COLO668 (cell line): ENCODE data around the gene APBA2.

Source experiments
- DNase-seq: peaks from one replicate; lab custom pipeline; 2025; ENCODE audit not compliant: unreplicated experiment; lab: John Stamatoyannopoulos, UW

Gene APBA2

GRCh38 chr15:28895146-28895545 is 9.4 kb downstream of the APBA2 start:
- DNase-seq, result no peak

- no peak for DNase-seq
Measured at GRCh38 chr15:28895566-28895965, 9.8 kb downstream of the APBA2 start.

- no peak for DNase-seq
Measured at GRCh38 chr15:28896951-28897350, 11.2 kb downstream of the APBA2 start.

GRCh38 chr15:28897861-28898585 is 12.2 kb downstream of the APBA2 start:
- DNase-seq, result no peak

GRCh38 chr15:28899061-28899738 is 13.4 kb downstream of the APBA2 start:
- no peak for DNase-seq

- DNase-seq, result no peak
Measured at GRCh38 chr15:28900041-28900891, 14.5 kb downstream of the APBA2 start.

- DNase-seq, result no peak
Measured at GRCh38 chr15:28900892-28901586, 15.3 kb downstream of the APBA2 start.

GRCh38 chr15:28901587-28901980 is 15.8 kb downstream of the APBA2 start:
- DNase-seq, result no peak

GRCh38 chr15:28901987-28902745 is 16.4 kb downstream of the APBA2 start:
- no peak for DNase-seq

GRCh38 chr15:28902856-28903255 is 17.1 kb downstream of the APBA2 start:
- DNase-seq, result no peak

GRCh38 chr15:28903555-28903954 is 17.8 kb downstream of the APBA2 start:
- no peak for DNase-seq

GRCh38 chr15:28904003-28904402 is 18.2 kb downstream of the APBA2 start:
- DNase-seq, result no peak

- DNase-seq, result no peak
Measured at GRCh38 chr15:28904541-28905315, 19.0 kb downstream of the APBA2 start.

GRCh38 chr15:28907338-28907960 is 21.7 kb downstream of the APBA2 start:
- DNase-seq, result no peak

- no peak for DNase-seq
Measured at GRCh38 chr15:28909958-28910500, 24.3 kb downstream of the APBA2 start.

- no peak for DNase-seq
Measured at GRCh38 chr15:28911310-28911931, 25.6 kb downstream of the APBA2 start.

- DNase-seq, result no peak
Measured at GRCh38 chr15:28912422-28912821, 26.6 kb downstream of the APBA2 start.

- DNase-seq, result no peak
Measured at GRCh38 chr15:28913171-28913765, 27.5 kb downstream of the APBA2 start.
